ENCODE results near the gene VAV2. TPM values are rescaled to one million over a fixed set of nuclear protein-coding genes. Genes with fewer than 3 reads are reported as not detected.

Gene VAV2
- total and polyA plus RNA-seq, 9 of the 15 experiments (the other 6 are each of a cell fraction or from before 2014, with no cell fraction given), result 0.01 to 2.7 (median 1.0) TPM; not detected in 1

GRCh38 chr9:133880851-133881661 is 111.1 kb downstream of the VAV2 start:
- no peaks in the 10 kb centered on the region for H3K79me2 ChIP-seq (ENCODE audit: control insufficient read depth, insufficient read depth, low read length)
- no peak overlapping the region for H3K4me3 ChIP-seq
- H4K20me1 ChIP-seq (replicated peaks; ENCODE audit: control insufficient read depth, insufficient read depth, low read length), result peaks cover 65% of the 10 kb centered on the region
- in situ Hi-C loops (cut with MboI) (no loop called here), intact Hi-C loops (cut with micrococcal nuclease) (no loop called here)
- no peak overlapping the region for H3K4me2 ChIP-seq (ENCODE audit: insufficient read depth, low read length)
- no peak overlapping the region for H3K9ac ChIP-seq (ENCODE audit: insufficient read depth in 1 of 2, low read depth in 2 of 2, low read length in 2 of 2)
- CTCF ChIA-PET (ENCODE audit: low intra/inter-chr PET ratio), result no interaction called here
- H3K27me3 ChIP-seq (ENCODE audit: control insufficient read depth in 2 of 2, insufficient read depth in 2 of 2, low read length in 2 of 2), result peaks cover 33 to 99% of the 10 kb centered on the region in 2 experiments
- no peak for FAIRE-seq
- WGBS (ENCODE audit: insufficient coverage, low coverage, missing lambda C conversion rate), result 4% methylated on average over 22 of the region's 23 CpGs
- H3K27ac ChIP-seq (ENCODE audit: extremely low read depth, low read depth, low read length), result no peak overlapping the region
- no peak for DNase-seq (ENCODE audit: extremely low read depth in 1 of 4, low spot score in 3 of 4)
- H3K4me1 ChIP-seq (replicated peaks in 1 of 2; ENCODE audit: control insufficient read depth in 2 of 2, insufficient read depth in 2 of 2, low read length in 2 of 2), result peaks cover 0 to 4% of the 10 kb centered on the region in 2 experiments; a peak in 2 of 5 replicates
- BruUV-seq (replicated peaks), result no TSS peak
- no peak for TF ChIP-seq PKNOX1 (IDR thresholded peaks at IDR 0.05)
- no peak for TF ChIP-seq FOXK1 (CRISPR knock-in tag; IDR thresholded peaks at IDR 0.05; ENCODE audit: borderline replicate concordance)
- no peak for TF ChIP-seq ZNF507 (tag; conservative IDR thresholded peaks at IDR 0.05)
- no peak for TF ChIP-seq RUNX1 (IDR thresholded peaks at IDR 0.05; ENCODE audit: low read depth)
- no peak for TF ChIP-seq VEZF1 (CRISPR knock-in tag; IDR thresholded peaks at IDR 0.05)
- TF ChIP-seq E2F6 (IDR thresholded peaks at IDR 0.05; ENCODE audit: borderline replicate concordance in 1 of 2, extremely low read depth in 1 of 2, insufficient read depth in 1 of 2, insufficient read length in 1 of 2, low read depth in 1 of 2, low read length in 1 of 2, poor library complexity in 1 of 2, severe bottlenecking in 1 of 2), result no peak
- no peak for TF ChIP-seq FOXJ2 (tag; IDR thresholded peaks at IDR 0.05)
- TF ChIP-seq ZNF444 (CRISPR knock-in tag; IDR thresholded peaks at IDR 0.05), result no peak
- TF ChIP-seq ZNF3 (CRISPR knock-in tag; IDR thresholded peaks at IDR 0.05), result no peak
- TF ChIP-seq ZBTB26 (CRISPR knock-in tag; IDR thresholded peaks at IDR 0.05), result no peak
- H3K9me3 ChIP-seq (replicated peaks; ENCODE audit: control insufficient read depth, insufficient read depth, low read depth, low read length), result no peaks in the 10 kb centered on the region
- no peak for ATAC-seq
- H2AFZ ChIP-seq (ENCODE audit: low read depth, low read length), result no peak overlapping the region
- H3K9me1 ChIP-seq (ENCODE audit: control insufficient read depth, insufficient read depth, low read length), result no peaks in the 10 kb centered on the region
- no peaks in the 10 kb centered on the region for H3K36me3 ChIP-seq (ENCODE audit: control insufficient read depth, insufficient read depth, low read length)
- POLR2A ChIA-PET, result interaction anchor here (0.6 to 1.1 kb wide), 4 partner anchors 12 to 750 kb away, joined by 3 to 7 read pairs (median 4); no protein-coding TSS in a partner anchor

Data from K562 (cell line).